Measurements from ENCODE around the gene RPL26.

GRCh38 chr17:8387914-8388651 is 5.1 kb upstream of the RPL26 start:
- TF ChIP-seq CTCF (IDR thresholded peaks at IDR 0.05) (no peak), POLR2A (IDR thresholded peaks at IDR 0.05) (no peak)

Data from uterus (tissue), 2 donors.